Stimulated activated naive CD8-positive, alpha-beta T cell treated with anti-CD3 and anti-CD28 coated beads, Interleukin-15, amount 100 ng/mL, for 72 hours (primary cell): ENCODE results near the gene FOXD2.

Experiments
- ATAC-seq: fragments of 150-1000 bp; cut with Tn5 transposase; 2 replicates; pipeline ENCODE4 v1.10.0; 2021; ENCODE audit warnings: mild to moderate bottlenecking, moderate library complexity
- DNase-seq, 2 donors: peaks; one replicate each; pipeline ENCODE4 v3.0.0; 2021 to 2022
- H3K27ac Mint-ChIP-seq, 2 donors: one replicate each; pipeline ENCODE4 v1.8.0; 2022; ENCODE audit warnings: mild to moderate bottlenecking in 2 of 2, mixed read lengths in 2 of 2, moderate library complexity in 2 of 2
- H3K27me3 Mint-ChIP-seq: one replicate; pipeline ENCODE4 v1.8.0; 2022; ENCODE audit warnings: mixed read lengths
- H3K4me1 Mint-ChIP-seq: one replicate; pipeline ENCODE4 v1.8.0; 2022; ENCODE audit warnings: mild to moderate bottlenecking, mixed read lengths
- H3K4me3 Mint-ChIP-seq, 2 donors: one replicate each; pipeline ENCODE4 v1.8.0; 2022; ENCODE audit warnings: mild to moderate bottlenecking in 2 of 2, mixed read lengths in 2 of 2, moderate library complexity in 1 of 2
- H3K9me3 Mint-ChIP-seq, 2 donors: one replicate each; pipeline ENCODE4 v1.8.0; 2022; ENCODE audit warnings: mixed read lengths in 2 of 2

The FOXD2 gene

DNA sequence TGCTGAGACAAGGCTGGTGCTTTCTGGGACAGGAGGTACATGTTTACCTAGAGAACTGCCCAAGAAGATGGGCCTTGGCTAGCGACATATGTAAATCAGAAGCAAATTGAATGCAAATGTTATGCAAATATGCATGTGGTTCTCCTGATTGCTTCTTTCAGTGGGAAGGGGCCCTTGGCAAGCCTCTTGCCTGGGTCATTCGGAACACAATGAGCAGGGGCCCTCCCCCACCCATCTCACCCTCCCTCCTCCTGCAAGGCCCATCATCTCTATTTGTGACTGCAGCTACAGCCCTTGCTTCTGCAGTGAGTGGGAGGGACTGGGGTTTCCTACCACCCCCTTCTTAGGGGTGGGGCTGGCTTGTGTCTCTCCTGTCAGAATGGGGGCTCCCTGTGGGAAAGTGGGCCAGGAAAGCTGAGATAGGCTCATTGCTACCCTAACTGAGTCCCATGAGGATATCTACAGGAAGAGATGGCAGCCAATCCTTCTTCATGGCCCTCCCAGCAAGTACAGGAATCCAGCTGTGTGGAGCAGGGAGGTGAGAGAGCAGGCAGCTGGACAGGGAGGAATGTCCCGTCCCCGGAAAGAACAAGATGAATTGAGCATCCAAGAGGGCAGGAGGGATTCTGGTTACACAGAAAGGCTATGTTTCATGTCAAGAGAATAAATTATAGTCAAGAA is 31.0 kb downstream of the FOXD2 start:
- ATAC-seq (no peak), DNase-seq (no peak)
- no peak overlapping the region for H3K27ac Mint-ChIP-seq
- no peaks in the 10 kb centered on the region for H3K9me3 Mint-ChIP-seq
- H3K4me1 Mint-ChIP-seq, result no peaks in the 10 kb centered on the region
- H3K4me3 Mint-ChIP-seq, result no peak overlapping the region
- H3K27me3 Mint-ChIP-seq, result no peaks in the 10 kb centered on the region

- Mint-ChIP-seq H3K4me1 (no peaks in the 10 kb centered on the region), H3K9me3 (no peaks in the 10 kb centered on the region), H3K27ac (no peak overlapping the region), H3K27me3 (peaks cover 5% of the 10 kb centered on the region), H3K4me3 (no peak overlapping the region)
- ATAC-seq (no peak), DNase-seq (no peak)
Observed at GRCh38 chr1:47469390-47469759, 31.5 kb downstream of the FOXD2 start.

GRCh38 chr1:47469910-47470309 is 32.1 kb downstream of the FOXD2 start:
- Mint-ChIP-seq H3K4me3 (no peak overlapping the region), H3K27ac (no peak overlapping the region)

GRCh38 chr1:47471163-47471562 is 33.3 kb downstream of the FOXD2 start:
- no peak overlapping the region for H3K4me3 Mint-ChIP-seq
- H3K27me3 Mint-ChIP-seq, result peaks cover 8% of the 10 kb centered on the region
- H3K27ac Mint-ChIP-seq, result no peak overlapping the region
- DNase-seq (no peak), ATAC-seq (no peak)
- no peaks in the 10 kb centered on the region for H3K4me1 Mint-ChIP-seq
- no peaks in the 10 kb centered on the region for H3K9me3 Mint-ChIP-seq

More at GRCh38 chr1:47469910-47470309, 32.1 kb downstream of the FOXD2 start:
- ATAC-seq (no peak), DNase-seq (no peak)
- Mint-ChIP-seq H3K27me3 (peaks cover 8% of the 10 kb centered on the region), H3K9me3 (no peaks in the 10 kb centered on the region), H3K4me1 (no peaks in the 10 kb centered on the region)

DNA sequence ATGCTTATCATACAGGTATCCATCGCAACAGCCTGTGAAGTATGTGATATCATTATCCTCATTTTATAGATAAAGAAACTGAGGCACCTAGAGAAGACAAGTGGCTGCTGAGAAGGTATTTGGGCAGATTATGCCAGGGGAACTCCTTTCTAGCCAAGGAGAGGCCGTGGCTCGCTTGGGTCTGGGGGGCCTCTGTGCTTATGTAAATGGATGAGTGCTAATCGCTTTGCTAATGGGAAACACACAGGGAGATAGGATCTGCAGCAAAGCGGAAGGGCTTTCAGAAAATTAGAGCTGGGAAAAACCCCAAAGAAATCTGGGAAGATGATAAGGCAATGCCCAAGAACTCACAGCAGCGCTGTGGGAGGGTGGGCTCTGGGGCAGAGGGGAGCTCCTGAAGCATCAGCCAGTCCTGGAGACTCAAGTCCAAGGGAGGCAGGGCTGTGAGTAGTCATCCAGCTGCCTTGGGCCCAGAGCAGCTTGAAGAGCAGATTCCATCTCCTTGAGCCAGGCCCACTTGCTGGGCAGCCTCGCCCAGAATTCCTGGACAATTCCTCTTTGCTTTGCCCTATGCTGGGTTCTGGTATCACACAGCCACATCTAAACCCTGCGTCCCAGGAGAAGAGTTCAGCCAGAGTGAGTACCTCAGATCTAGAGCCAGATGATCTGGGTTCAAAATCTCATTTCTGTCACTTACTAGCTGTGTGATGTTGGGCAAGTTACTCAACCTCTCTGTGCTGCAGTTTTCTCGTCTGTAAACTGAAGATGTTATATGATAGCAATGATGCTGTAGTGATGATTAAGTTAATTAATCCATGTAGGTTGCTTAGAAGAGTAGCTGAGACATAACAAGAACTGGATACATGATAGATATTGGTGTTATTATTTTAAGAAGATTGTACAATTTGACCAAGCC is 36.7 kb downstream of the FOXD2 start:
- Mint-ChIP-seq H3K27ac (no peak overlapping the region), H3K4me3 (no peak overlapping the region), H3K4me1 (no peaks in the 10 kb centered on the region), H3K9me3 (no peaks in the 10 kb centered on the region), H3K27me3 (peaks cover 14% of the 10 kb centered on the region)
- no peak for ATAC-seq
- no peak for DNase-seq

GRCh38 chr1:47477595-47478080 is 39.8 kb downstream of the FOXD2 start:
- H3K4me1 Mint-ChIP-seq, result no peaks in the 10 kb centered on the region

GRCh38 chr1:47478090-47478489 is 40.2 kb downstream of the FOXD2 start:
- ATAC-seq (no peak), DNase-seq (no peak)
- Mint-ChIP-seq H3K27me3 (peaks cover 23% of the 10 kb centered on the region), H3K4me3 (no peak overlapping the region), H3K27ac (no peak overlapping the region), H3K4me1 (no peaks in the 10 kb centered on the region), H3K9me3 (no peaks in the 10 kb centered on the region)

More at GRCh38 chr1:47477595-47478080, 39.8 kb downstream of the FOXD2 start:
- DNase-seq (no peak), ATAC-seq (no peak)
- H3K27me3 Mint-ChIP-seq, result peaks cover 23% of the 10 kb centered on the region
- H3K9me3 Mint-ChIP-seq, result no peaks in the 10 kb centered on the region
- H3K27ac Mint-ChIP-seq, result no peak overlapping the region
- no peak overlapping the region for H3K4me3 Mint-ChIP-seq

- Mint-ChIP-seq H3K4me1 (no peaks in the 10 kb centered on the region), H3K4me3 (no peak overlapping the region), H3K27me3 (peaks cover 15% of the 10 kb centered on the region), H3K27ac (no peak overlapping the region), H3K9me3 (no peaks in the 10 kb centered on the region)
- no peak for ATAC-seq
- no peak for DNase-seq
Observed at GRCh38 chr1:47479664-47480063, 41.8 kb downstream of the FOXD2 start.

DNA sequence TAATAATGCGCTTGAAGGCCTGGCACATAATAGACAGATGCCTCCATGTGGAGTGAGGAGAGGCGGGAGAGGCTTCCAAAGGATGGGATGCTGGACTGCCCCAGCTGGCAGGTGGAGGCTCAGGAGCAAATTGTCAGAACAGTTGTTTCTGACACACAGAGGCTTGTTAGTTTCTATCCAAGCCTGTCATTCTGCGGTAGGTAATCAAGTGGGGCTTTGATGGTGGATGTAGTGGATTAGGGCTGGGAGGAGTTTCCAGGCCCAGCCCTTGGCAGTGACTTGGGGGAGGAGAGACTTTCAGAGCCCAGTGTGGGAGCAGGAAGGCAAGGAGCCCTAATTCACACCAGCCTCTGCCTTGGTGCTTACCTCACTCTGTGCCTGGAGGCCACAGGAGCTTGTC is 44.1 kb downstream of the FOXD2 start:
- no peaks in the 10 kb centered on the region for H3K9me3 Mint-ChIP-seq
- ATAC-seq (no peak), DNase-seq (no peak)
- no peak overlapping the region for H3K27ac Mint-ChIP-seq
- H3K4me1 Mint-ChIP-seq, result no peaks in the 10 kb centered on the region
- peaks cover 15% of the 10 kb centered on the region for H3K27me3 Mint-ChIP-seq
- no peak overlapping the region for H3K4me3 Mint-ChIP-seq

DNA sequence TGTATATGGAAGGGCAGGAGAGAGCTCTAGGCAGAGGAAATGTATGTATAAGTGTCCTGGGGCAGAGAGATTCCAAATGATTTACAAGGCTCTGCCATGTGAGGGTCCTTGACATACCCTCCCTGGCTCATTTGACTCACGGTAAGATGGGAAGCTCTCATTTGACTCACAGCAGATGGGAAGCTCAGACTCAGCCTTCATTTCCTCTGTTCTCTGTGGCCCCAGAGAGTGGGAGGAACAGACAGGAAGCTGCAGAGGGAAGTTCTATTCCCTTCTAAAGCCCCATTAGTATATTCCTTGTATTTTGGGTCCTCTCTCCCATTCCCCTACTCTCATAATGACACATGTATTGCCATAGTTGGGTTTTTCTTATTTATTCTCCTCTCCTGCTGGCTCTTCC is 44.9 kb downstream of the FOXD2 start:
- H3K4me3 Mint-ChIP-seq, result no peak overlapping the region
- ATAC-seq, result no peak
- H3K27ac Mint-ChIP-seq, result no peak overlapping the region
- H3K4me1 Mint-ChIP-seq, result no peaks in the 10 kb centered on the region
- H3K27me3 Mint-ChIP-seq, result peaks cover 15% of the 10 kb centered on the region
- no peaks in the 10 kb centered on the region for H3K9me3 Mint-ChIP-seq
- DNase-seq, result no peak

- no peak for ATAC-seq
- Mint-ChIP-seq H3K4me1 (no peaks in the 10 kb centered on the region), H3K9me3 (no peaks in the 10 kb centered on the region), H3K27me3 (peaks cover 10% of the 10 kb centered on the region), H3K4me3 (no peak overlapping the region), H3K27ac (no peak overlapping the region)
- no peak for DNase-seq
Observed at GRCh38 chr1:47483651-47484050, 45.8 kb downstream of the FOXD2 start.

GRCh38 chr1:47485817-47486216 is 48.0 kb downstream of the FOXD2 start:
- no peak overlapping the region for H3K27ac Mint-ChIP-seq
- ATAC-seq (no peak), DNase-seq (no peak)
- H3K27me3 Mint-ChIP-seq, result peaks cover 8% of the 10 kb centered on the region
- no peak overlapping the region for H3K4me3 Mint-ChIP-seq
- H3K4me1 Mint-ChIP-seq, result no peaks in the 10 kb centered on the region
- no peaks in the 10 kb centered on the region for H3K9me3 Mint-ChIP-seq

DNA sequence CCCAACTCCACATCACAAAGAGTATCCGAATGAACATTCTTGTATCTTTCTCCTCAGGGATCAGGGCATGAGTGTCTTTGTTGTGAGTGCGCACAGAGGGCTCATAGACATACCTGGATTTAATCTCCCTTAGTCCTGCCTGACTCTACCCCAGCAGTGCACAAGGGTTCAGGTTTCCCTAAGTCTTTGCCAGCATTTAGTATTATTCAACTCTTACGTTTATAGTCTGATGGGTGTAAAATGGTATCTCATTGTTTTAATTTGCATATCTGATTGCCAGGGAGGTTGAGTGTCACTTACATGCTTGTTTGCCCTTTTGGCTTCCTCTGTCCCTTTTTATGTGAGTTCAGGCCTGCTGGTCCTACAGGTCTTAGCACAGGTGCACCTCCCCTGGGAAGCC is 49.5 kb downstream of the FOXD2 start:
- no peaks in the 10 kb centered on the region for H3K9me3 Mint-ChIP-seq
- peaks cover 17% of the 10 kb centered on the region for H3K27me3 Mint-ChIP-seq
- H3K4me1 Mint-ChIP-seq, result no peaks in the 10 kb centered on the region
- H3K4me3 Mint-ChIP-seq, result no peak overlapping the region
- ATAC-seq, result no peak
- DNase-seq, result no peak
- no peak overlapping the region for H3K27ac Mint-ChIP-seq

DNA sequence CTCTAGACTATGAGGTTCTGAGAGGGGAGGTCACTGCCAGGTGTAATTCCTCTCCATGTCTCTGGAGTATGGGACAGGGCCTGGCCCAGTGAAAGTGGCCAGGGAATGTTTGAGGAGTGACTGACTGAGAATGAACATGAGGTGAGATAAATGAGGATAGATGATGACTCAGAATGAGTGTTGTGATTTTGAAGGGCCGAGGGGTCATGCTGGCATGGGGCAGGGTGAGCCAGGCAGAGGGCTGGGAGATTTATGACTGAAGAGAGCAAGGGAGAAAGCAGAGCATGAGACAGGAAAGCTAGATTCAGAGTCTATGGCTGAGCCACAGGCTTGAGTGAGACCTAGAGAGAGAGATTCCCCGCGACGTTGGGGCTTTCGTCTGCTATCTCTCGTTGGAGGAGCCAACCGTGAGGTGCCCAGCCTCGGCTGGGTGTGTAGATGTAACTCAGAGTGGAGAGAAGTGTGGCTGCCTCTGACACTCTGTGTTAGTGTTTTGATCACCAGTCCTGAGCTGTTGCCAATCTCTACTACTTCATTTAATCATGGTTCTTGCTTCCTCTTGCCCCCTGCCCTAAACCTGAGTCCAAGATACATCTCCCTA is 50.1 kb downstream of the FOXD2 start:
- H3K27me3 Mint-ChIP-seq, result peaks cover 20% of the 10 kb centered on the region
- no peak for ATAC-seq

More for the DNA sequence above, 50.1 kb downstream of the FOXD2 start:
- Mint-ChIP-seq H3K4me1 (no peaks in the 10 kb centered on the region), H3K4me3 (no peak overlapping the region), H3K9me3 (no peaks in the 10 kb centered on the region), H3K27ac (no peak overlapping the region)
- no peak for DNase-seq
